HEK293 (cell line): ENCODE results near the gene PERM1.
A peak's percentile ranks its signal among the peaks of the same experiment; 100 is the strongest.

Experiments
- BCL11B ChIP-seq: fragments of 450-650 bp; formaldehyde crosslinking; IDR thresholded peaks from 2 replicates; pipeline ENCODE4 v1.5.1; 2016; ENCODE audit warnings: low read depth, missing biosample characterization, missing genetic modification characterization
- EGR2 ChIP-seq: fragments of 450-650 bp; formaldehyde crosslinking; IDR thresholded peaks from 2 replicates; pipeline ENCODE4 v1.5.1; 2016; ENCODE audit warnings: low read depth, missing biosample characterization, missing genetic modification characterization
- IKZF3 ChIP-seq: fragments of 450-650 bp; IDR thresholded peaks from 2 replicates; pipeline ENCODE4 v1.5.0; 2018; ENCODE audit warnings: missing biosample characterization, mild to moderate bottlenecking, missing genetic modification characterization, moderate library complexity
- KLF8 ChIP-seq: fragments of 450-650 bp; formaldehyde crosslinking; IDR thresholded peaks from 2 replicates; pipeline ENCODE4 v1.5.1; 2016; ENCODE audit warnings: missing biosample characterization, missing genetic modification characterization
- ZNF10 ChIP-seq: fragments of 450-650 bp; formaldehyde crosslinking; IDR thresholded peaks from 2 replicates; pipeline ENCODE4 v1.5.1; 2017; ENCODE audit warnings: missing biosample characterization, missing genetic modification characterization
- ZNF138 ChIP-seq: fragments of 450-650 bp; formaldehyde crosslinking; IDR thresholded peaks from 2 replicates; pipeline ENCODE4 v1.5.1; 2016; ENCODE audit warnings: missing biosample characterization, missing genetic modification characterization, borderline replicate concordance
- ZNF184 ChIP-seq: fragments of 450-650 bp; IDR thresholded peaks from 2 replicates; pipeline ENCODE4 v1.5.1; 2018; ENCODE audit warnings: missing biosample characterization, mild to moderate bottlenecking, missing genetic modification characterization
- ZNF274 ChIP-seq, 2 experiments: fragments of 200-500 bp in 1 of 2; fragments of 450-650 bp in 1 of 2; sonication (Bioruptor generic) in 1 of 2; formaldehyde crosslinking in 1 of 2; IDR thresholded peaks; 2 replicates each; pipeline versions ENCODE4 v1.5.1 to v1.6.1; 2014 to 2016; ENCODE audit warnings: borderline replicate concordance in 1 of 2, inconsistent platforms in 1 of 2, low read length in 1 of 2, missing biosample characterization in 1 of 2, missing genetic modification characterization in 1 of 2
- ZNF391 ChIP-seq: fragments of 450-650 bp; formaldehyde crosslinking; IDR thresholded peaks from 2 replicates; pipeline ENCODE4 v1.5.1; 2016; ENCODE audit warnings: low read depth, missing biosample characterization, missing genetic modification characterization, borderline replicate concordance
- ZNF423 ChIP-seq: fragments of 450-650 bp; formaldehyde crosslinking; IDR thresholded peaks from 2 replicates; pipeline ENCODE4 v1.5.1; 2016; ENCODE audit warnings: missing biosample characterization, missing genetic modification characterization
- ZNF48 ChIP-seq: fragments of 450-650 bp; formaldehyde crosslinking; IDR thresholded peaks from 2 replicates; pipeline ENCODE4 v1.5.1; 2016; ENCODE audit warnings: missing biosample characterization, missing genetic modification characterization
- ZNF571 ChIP-seq: fragments of 450-650 bp; formaldehyde crosslinking; IDR thresholded peaks from 2 replicates; pipeline ENCODE4 v1.5.0; 2017; ENCODE audit warnings: missing biosample characterization, missing genetic modification characterization
- ZSCAN16 ChIP-seq: fragments of 450-650 bp; formaldehyde crosslinking; IDR thresholded peaks from 2 replicates; pipeline ENCODE4 v1.5.1; 2016; ENCODE audit warnings: missing biosample characterization, missing genetic modification characterization
- TF ChIP-seq, protein P1 (sequence below): fragments of 450-650 bp; formaldehyde crosslinking; conservative IDR thresholded peaks from 2 replicates; pipeline ENCODE4 v1.5.1; 2016; ENCODE audit warnings: low read depth, missing biosample characterization, missing genetic modification characterization
- TF ChIP-seq, protein P2 (sequence below): fragments of 450-650 bp; IDR thresholded peaks from 2 replicates; pipeline ENCODE4 v1.5.1; 2018; ENCODE audit warnings: missing biosample characterization, missing genetic modification characterization
- TF ChIP-seq, protein P3 (sequence below): fragments of 450-650 bp; formaldehyde crosslinking; IDR thresholded peaks from 2 replicates; pipeline ENCODE4 v1.5.1; 2016; ENCODE audit warnings: missing biosample characterization, missing genetic modification characterization
- TF ChIP-seq, protein P4 (sequence below): fragments of 450-650 bp; formaldehyde crosslinking; IDR thresholded peaks from 2 replicates; pipeline ENCODE4 v1.5.1; 2016; ENCODE audit warnings: missing biosample characterization, missing genetic modification characterization
- TF ChIP-seq, protein P5 (sequence below): fragments of 450-650 bp; formaldehyde crosslinking; IDR thresholded peaks from 2 replicates; pipeline ENCODE4 v1.5.1; 2016; ENCODE audit warnings: missing biosample characterization, missing genetic modification characterization
- TF ChIP-seq, protein P6 (sequence below): fragments of 450-650 bp; formaldehyde crosslinking; IDR thresholded peaks from 2 replicates; pipeline ENCODE4 v1.5.1; 2017; ENCODE audit warnings: missing biosample characterization, missing genetic modification characterization
- TF ChIP-seq, protein P7 (sequence below): fragments of 450-650 bp; formaldehyde crosslinking; IDR thresholded peaks from 2 replicates; pipeline ENCODE4 v1.5.1; 2016; ENCODE audit warnings: missing biosample characterization, missing genetic modification characterization

PERM1 gene

DNA sequence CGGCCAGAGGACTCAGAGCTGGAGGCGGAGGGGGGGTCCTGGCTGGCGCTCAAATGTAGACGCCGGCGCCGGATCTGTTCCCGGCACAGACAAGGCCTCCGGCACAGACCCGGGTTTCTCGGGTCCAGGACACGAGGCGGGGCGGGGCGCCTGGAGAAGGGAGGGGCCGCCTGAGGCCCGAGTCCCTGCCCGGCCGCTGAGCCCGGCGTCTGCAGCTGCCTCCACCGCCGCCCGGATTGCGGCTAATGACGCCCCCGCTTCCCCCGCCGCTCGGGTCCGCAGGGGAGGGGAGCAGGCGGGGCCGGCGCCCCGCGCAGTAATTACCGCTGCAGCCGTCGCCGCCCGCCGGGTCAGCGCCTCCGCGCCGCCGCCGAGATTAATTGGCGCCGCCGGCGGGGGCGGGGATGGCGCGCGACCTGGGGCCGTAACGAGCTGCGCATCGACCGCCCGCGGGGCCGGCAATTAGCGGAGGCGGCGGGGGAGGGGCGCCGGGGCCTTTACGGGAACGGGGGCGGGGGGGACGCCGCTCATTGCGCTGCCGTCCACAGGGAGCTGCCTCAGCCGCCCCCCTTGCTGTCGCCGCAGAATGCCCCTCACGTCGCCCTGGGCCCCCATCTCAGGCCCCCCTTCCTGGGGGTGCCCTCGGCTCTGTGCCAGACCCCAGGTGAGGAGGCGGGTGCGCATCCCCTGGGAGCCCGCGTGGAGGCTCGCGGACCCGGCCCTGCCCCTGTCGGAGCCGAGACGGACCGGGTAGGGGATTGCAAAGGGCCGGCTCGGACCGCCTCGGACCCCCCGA, 40.1 kb downstream of the PERM1 start (continued):
- TF ChIP-seq, protein P1, sequence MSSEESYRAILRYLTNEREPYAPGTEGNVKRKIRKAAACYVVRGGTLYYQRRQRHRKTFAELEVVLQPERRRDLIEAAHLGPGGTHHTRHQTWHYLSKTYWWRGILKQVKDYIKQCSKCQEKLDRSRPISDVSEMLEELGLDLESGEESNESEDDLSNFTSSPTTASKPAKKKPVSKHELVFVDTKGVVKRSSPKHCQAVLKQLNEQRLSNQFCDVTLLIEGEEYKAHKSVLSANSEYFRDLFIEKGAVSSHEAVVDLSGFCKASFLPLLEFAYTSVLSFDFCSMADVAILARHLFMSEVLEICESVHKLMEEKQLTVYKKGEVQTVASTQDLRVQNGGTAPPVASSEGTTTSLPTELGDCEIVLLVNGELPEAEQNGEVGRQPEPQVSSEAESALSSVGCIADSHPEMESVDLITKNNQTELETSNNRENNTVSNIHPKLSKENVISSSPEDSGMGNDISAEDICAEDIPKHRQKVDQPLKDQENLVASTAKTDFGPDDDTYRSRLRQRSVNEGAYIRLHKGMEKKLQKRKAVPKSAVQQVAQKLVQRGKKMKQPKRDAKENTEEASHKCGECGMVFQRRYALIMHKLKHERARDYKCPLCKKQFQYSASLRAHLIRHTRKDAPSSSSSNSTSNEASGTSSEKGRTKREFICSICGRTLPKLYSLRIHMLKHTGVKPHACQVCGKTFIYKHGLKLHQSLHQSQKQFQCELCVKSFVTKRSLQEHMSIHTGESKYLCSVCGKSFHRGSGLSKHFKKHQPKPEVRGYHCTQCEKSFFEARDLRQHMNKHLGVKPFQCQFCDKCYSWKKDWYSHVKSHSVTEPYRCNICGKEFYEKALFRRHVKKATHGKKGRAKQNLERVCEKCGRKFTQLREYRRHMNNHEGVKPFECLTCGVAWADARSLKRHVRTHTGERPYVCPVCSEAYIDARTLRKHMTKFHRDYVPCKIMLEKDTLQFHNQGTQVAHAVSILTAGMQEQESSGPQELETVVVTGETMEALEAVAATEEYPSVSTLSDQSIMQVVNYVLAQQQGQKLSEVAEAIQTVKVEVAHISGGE (tag by site-specific recombination) = no peak
- TF ChIP-seq ZNF138 (tag by site-specific recombination) (no peak), KLF8 (peak; percentile 63), ZNF48 (no peak), EGR2 (tag by site-specific recombination) (peak; percentile 69), ZSCAN16 (tag by site-specific recombination) (0 out of 2 replicates have a peak, but pooled peaks have one; percentile 14), IKZF3 (peak; percentile 84), ZNF571 (tag by site-specific recombination) (no peak), ZNF391 (peak; percentile 24; the same call in 1 of the 2 replicates), BCL11B (peak; percentile 53; the same call in 1 of the 2 replicates), ZNF274 (IDR thresholded peaks at IDR 0.05; ENCODE audit: low read length) (no peak), ZNF274 (tag by site-specific recombination; IDR thresholded peaks at IDR 0.05; ENCODE audit: borderline replicate concordance) (no peak), ZNF10 (0 out of 2 replicates have a peak, but pooled peaks have one; percentile 24), ZNF423 (tag by site-specific recombination) (peak; percentile 82), ZNF184 (tag by site-specific recombination) (peak; percentile 75)
- TF ChIP-seq, protein P2, sequence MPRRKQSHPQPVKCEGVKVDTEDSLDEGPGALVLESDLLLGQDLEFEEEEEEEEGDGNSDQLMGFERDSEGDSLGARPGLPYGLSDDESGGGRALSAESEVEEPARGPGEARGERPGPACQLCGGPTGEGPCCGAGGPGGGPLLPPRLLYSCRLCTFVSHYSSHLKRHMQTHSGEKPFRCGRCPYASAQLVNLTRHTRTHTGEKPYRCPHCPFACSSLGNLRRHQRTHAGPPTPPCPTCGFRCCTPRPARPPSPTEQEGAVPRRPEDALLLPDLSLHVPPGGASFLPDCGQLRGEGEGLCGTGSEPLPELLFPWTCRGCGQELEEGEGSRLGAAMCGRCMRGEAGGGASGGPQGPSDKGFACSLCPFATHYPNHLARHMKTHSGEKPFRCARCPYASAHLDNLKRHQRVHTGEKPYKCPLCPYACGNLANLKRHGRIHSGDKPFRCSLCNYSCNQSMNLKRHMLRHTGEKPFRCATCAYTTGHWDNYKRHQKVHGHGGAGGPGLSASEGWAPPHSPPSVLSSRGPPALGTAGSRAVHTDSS = 0 out of 2 replicates have a peak, but pooled peaks have one; percentile 21
- TF ChIP-seq, protein P3, sequence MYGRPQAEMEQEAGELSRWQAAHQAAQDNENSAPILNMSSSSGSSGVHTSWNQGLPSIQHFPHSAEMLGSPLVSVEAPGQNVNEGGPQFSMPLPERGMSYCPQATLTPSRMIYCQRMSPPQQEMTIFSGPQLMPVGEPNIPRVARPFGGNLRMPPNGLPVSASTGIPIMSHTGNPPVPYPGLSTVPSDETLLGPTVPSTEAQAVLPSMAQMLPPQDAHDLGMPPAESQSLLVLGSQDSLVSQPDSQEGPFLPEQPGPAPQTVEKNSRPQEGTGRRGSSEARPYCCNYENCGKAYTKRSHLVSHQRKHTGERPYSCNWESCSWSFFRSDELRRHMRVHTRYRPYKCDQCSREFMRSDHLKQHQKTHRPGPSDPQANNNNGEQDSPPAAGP (tag by site-specific recombination) = peak; percentile 35; the same call in 1 of the 2 replicates
- TF ChIP-seq, protein P4, sequence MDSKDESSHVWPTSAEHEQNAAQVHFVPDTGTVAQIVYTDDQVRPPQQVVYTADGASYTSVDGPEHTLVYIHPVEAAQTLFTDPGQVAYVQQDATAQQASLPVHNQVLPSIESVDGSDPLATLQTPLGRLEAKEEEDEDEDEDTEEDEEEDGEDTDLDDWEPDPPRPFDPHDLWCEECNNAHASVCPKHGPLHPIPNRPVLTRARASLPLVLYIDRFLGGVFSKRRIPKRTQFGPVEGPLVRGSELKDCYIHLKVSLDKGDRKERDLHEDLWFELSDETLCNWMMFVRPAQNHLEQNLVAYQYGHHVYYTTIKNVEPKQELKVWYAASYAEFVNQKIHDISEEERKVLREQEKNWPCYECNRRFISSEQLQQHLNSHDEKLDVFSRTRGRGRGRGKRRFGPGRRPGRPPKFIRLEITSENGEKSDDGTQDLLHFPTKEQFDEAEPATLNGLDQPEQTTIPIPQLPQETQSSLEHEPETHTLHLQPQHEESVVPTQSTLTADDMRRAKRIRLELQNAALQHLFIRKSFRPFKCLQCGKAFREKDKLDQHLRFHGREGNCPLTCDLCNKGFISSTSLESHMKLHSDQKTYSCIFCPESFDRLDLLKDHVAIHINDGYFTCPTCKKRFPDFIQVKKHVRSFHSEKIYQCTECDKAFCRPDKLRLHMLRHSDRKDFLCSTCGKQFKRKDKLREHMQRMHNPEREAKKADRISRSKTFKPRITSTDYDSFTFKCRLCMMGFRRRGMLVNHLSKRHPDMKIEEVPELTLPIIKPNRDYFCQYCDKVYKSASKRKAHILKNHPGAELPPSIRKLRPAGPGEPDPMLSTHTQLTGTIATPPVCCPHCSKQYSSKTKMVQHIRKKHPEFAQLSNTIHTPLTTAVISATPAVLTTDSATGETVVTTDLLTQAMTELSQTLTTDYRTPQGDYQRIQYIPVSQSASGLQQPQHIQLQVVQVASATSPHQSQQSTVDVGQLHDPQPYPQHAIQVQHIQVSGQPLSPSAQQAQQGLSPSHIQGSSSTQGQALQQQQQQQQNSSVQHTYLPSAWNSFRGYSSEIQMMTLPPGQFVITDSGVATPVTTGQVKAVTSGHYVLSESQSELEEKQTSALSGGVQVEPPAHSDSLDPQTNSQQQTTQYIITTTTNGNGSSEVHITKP (tag by site-specific recombination) = 0 out of 2 replicates have a peak, but pooled peaks have one; percentile 1
- TF ChIP-seq, protein P5, sequence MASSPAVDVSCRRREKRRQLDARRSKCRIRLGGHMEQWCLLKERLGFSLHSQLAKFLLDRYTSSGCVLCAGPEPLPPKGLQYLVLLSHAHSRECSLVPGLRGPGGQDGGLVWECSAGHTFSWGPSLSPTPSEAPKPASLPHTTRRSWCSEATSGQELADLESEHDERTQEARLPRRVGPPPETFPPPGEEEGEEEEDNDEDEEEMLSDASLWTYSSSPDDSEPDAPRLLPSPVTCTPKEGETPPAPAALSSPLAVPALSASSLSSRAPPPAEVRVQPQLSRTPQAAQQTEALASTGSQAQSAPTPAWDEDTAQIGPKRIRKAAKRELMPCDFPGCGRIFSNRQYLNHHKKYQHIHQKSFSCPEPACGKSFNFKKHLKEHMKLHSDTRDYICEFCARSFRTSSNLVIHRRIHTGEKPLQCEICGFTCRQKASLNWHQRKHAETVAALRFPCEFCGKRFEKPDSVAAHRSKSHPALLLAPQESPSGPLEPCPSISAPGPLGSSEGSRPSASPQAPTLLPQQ (tag by site-specific recombination) = peak; percentile 61; the same call in 1 of the 2 replicates
- TF ChIP-seq, protein P6, sequence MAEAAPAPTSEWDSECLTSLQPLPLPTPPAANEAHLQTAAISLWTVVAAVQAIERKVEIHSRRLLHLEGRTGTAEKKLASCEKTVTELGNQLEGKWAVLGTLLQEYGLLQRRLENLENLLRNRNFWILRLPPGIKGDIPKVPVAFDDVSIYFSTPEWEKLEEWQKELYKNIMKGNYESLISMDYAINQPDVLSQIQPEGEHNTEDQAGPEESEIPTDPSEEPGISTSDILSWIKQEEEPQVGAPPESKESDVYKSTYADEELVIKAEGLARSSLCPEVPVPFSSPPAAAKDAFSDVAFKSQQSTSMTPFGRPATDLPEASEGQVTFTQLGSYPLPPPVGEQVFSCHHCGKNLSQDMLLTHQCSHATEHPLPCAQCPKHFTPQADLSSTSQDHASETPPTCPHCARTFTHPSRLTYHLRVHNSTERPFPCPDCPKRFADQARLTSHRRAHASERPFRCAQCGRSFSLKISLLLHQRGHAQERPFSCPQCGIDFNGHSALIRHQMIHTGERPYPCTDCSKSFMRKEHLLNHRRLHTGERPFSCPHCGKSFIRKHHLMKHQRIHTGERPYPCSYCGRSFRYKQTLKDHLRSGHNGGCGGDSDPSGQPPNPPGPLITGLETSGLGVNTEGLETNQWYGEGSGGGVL (tag by site-specific recombination) = peak; percentile 98
- TF ChIP-seq, protein P7, sequence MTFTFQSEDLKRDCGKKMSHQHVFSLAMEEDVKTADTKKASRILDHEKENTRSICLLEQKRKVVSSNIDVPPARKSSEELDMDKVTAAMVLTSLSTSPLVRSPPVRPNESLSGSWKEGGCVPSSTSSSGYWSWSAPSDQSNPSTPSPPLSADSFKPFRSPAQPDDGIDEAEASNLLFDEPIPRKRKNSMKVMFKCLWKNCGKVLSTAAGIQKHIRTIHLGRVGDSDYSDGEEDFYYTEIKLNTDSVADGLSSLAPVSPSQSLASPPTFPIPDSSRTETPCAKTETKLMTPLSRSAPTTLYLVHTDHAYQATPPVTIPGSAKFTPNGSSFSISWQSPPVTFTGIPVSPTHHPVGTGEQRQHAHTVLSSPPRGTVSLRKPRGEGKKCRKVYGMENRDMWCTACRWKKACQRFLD (tag by site-specific recombination) = no peak
